HG03064 (cell line): ENCODE measurements around the gene SNORC.

ENCODE experiments used
- ATAC-seq: cut with Tn5 transposase; IDR thresholded peaks from one replicate; pipeline ENCODE4 v1.9.1; 2021; ENCODE audit warnings: low read depth; ENCODE audit not compliant: unreplicated experiment

The SNORC gene

DNA sequence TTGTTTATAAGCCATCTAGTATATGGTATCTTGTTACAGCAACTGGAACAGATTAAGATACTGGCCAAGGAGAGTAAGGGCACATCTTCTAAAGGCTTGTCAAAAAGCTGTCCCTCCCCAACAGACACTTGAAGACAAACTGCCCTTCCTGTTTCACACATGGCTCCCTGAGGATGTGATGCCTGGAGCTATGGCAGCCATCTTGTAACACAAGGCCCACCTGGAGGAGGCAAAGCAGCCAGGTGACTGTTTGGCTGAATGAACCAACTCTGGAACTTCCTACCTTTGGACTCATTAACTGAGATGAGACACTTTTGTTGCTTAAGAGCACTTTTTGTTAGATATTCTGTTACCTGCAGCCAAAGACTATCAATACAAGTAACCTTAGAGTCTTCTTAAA lies 54.4 kb downstream of the SNORC start:
- no peak for ATAC-seq

GRCh38 chr2:232925153-232925820 lies 55.2 kb downstream of the SNORC start:
- no peak for ATAC-seq

DNA sequence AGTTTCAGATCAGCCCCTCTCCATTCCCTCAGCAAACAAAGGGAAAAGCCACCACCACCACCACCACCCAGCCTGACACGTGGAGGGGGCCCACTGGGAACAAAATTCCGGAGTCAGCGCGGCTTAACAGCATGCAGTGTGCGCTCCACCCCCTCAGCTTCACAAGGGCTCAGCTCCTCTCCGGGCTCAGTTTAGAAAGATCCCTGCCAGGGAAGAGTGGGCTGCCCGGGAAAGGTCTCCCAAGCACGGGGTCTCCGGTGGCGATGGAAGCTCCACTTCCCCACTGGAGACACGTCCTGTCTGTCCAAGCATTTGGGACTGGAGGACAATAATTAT lies 55.7 kb downstream of the SNORC start:
- ATAC-seq: no peak

DNA sequence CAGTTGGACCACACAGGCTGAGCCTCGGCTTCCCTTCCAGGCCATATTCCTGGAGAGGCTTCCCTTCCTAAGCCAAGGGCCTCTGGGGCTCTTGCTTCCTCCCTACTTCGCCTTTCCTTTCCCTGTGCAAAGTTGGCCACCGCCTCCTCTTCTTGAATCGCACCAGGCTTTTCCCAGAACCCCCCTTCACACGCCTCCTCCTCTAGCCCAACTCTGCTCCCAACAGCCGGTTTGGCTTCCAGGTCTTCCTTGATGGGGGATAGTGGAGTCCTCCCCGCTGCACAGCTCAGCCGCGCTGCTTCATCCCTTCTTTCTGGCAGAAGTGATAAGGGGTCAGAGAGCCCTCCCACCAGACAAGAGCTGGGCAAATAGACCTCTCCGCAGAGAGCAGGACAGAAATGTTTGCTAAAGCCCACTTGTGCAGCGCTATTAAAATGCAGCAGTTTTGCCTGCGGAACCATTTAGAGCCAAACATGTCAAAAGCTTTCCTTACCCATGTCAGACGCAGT lies 56.4 kb downstream of the SNORC start:
- ATAC-seq: no peak

DNA sequence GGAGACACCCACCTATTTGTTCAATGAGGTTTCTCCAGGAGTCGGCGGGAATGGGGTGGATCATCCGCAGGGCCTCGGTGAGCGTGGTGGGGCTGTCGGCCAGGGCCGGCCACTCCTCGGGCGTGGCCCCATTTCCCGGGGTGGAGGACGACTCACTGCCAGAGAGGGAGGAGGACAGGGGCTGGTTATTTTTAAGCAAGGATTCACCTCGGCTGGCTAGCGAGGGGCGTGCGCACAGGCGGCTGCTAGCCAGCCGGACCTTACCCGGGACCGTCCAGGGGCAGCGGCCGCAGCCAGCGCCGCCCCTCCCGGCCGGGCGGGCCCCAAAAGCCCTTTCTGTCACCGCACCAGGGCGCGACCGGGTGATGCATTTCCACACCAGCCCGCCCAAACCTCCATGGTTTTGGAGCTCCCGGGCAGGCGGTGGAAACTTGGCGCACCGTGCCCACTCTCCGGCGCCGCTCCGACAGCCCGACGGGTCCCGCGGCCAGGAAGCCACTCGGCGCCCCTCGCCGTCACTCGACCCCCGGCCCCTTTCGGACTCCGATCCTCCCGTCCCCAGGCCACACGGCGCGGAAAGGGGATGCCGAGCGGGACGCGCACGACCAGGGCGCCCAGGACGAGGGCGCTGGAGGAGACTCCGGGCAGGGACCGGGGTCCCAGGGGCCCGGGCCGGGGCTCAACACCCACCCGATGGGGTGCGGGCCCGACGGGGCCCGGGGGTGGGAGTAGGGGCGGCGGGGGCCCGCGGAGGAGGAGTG lies 57.1 kb downstream of the SNORC start:
- ATAC-seq: no peak

DNA sequence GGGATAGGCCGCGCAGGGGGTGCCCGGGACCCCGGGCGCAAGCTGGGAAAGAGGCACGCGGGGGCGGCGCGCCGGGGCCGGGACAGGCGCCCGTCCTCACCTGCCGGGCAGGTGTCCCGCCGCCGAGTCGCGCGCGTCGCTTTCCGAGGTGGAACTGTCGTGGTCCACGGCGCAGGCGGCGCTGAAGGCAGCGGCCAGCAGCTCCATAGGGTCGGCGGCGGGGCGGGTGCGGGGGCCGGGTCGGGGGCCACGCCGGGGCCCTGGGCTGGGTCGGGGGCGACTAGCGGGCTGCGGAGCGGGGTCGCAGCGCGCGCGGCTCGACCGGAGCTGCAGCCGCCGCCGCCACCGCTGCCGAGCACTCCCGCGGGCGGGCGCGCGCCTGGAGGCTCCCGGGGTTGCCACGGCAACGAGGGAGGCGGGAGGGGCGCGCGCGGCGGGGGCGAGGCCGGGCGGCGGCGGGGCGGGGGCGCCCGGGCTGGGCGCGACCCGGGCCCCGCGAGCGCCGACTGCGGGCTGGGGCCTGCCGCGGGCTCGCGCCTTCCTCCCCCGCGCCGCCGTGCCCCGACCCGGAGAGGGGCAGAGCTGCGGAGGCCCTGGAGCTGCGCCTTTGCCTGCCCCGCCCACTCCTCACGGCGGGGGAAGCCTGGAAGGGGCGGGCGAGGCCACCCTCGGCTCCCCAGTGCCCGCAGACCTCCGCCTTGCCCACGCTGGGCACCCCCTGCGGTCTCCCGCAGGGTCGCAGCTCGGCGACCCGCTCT lies 57.9 kb downstream of the SNORC start:
- no peak for ATAC-seq
